Mesendoderm (in vitro differentiated cells): ENCODE measurements around the gene ZFP28.

Experiments used
- DNase-seq: peaks from one replicate; pipeline ENCODE4 v3.0.0; 2013
- H2AK5ac ChIP-seq: 2 replicates; pipeline ENCODE4 v1.6.1; 2013; ENCODE audit warnings: low read length, inconsistent platforms
- H2BK120ac ChIP-seq: 2 replicates; pipeline ENCODE4 v1.6.1; 2013; ENCODE audit warnings: low read depth, mild to moderate bottlenecking, low read length, moderate library complexity, mixed read lengths
- H2BK15ac ChIP-seq: replicated peaks from 2 replicates; pipeline ENCODE4 v1.6.1; 2013; ENCODE audit warnings: low read depth, mild to moderate bottlenecking, moderate library complexity
- H2BK5ac ChIP-seq: 2 replicates; pipeline ENCODE4 v1.6.1; 2013; ENCODE audit warnings: low read length, inconsistent platforms
- H3K18ac ChIP-seq: 2 replicates; pipeline ENCODE4 v1.6.1; 2013; ENCODE audit warnings: mild to moderate bottlenecking, low read length, mixed read lengths
- H3K23ac ChIP-seq: one replicate; pipeline ENCODE4 v1.6.1; 2013; ENCODE audit warnings: low read length
- H3K27ac ChIP-seq: 2 replicates; pipeline ENCODE4 v1.5.1; 2013; ENCODE audit warnings: low read depth, mild to moderate bottlenecking, inconsistent platforms, low read length, moderate library complexity
- H3K27me3 ChIP-seq: 2 replicates; pipeline ENCODE4 v1.6.1; 2013; ENCODE audit warnings: low read length, control low read depth, mild to moderate bottlenecking, inconsistent platforms; ENCODE audit not compliant: insufficient read depth, poor library complexity
- H3K36me3 ChIP-seq: 2 replicates; pipeline ENCODE4 v1.6.1; 2013; ENCODE audit warnings: low read length, inconsistent platforms; ENCODE audit not compliant: control insufficient read depth, insufficient read depth
- H3K4ac ChIP-seq: one replicate; pipeline ENCODE4 v1.6.1; 2013; ENCODE audit warnings: low read depth, mild to moderate bottlenecking, low read length, moderate library complexity
- H3K4me1 ChIP-seq: 2 replicates; pipeline ENCODE4 v1.6.1; 2013; ENCODE audit warnings: low read depth, low read length, inconsistent platforms; ENCODE audit not compliant: control insufficient read depth
- H3K4me2 ChIP-seq: 2 replicates; pipeline ENCODE4 v1.6.1; 2013; ENCODE audit warnings: low read length
- H3K4me3 ChIP-seq: 2 replicates; pipeline ENCODE4 v1.5.1; 2013; ENCODE audit warnings: mild to moderate bottlenecking, low read length
- H3K56ac ChIP-seq: one replicate; pipeline ENCODE4 v1.6.1; 2013; ENCODE audit warnings: low read length
- H3K79me1 ChIP-seq: 2 replicates; pipeline ENCODE4 v1.6.1; 2013; ENCODE audit warnings: low read length, inconsistent platforms
- H3K79me2 ChIP-seq: 2 replicates; pipeline ENCODE4 v1.6.1; 2013; ENCODE audit warnings: mild to moderate bottlenecking, low read length; ENCODE audit not compliant: control insufficient read depth, insufficient read depth
- H3K9ac ChIP-seq: 2 replicates; pipeline ENCODE4 v1.6.1; 2013; ENCODE audit warnings: low read length, inconsistent platforms
- H4K5ac ChIP-seq: one replicate; pipeline ENCODE4 v1.6.1; 2013; ENCODE audit warnings: low read length
- H4K8ac ChIP-seq: one replicate; pipeline ENCODE4 v1.6.1; 2013; ENCODE audit warnings: low read depth, mild to moderate bottlenecking, control low read depth, low read length, moderate library complexity
- WGBS: extraction: QIAGEN DNeasy Blood & Tissue Kit; methylation state at CpG from one replicate; pipeline ENCODE4 v1.1.7; 2013; ENCODE audit warnings: low lambda C conversion rate, missing lambda C conversion rate; ENCODE audit not compliant: insufficient coverage; ENCODE audit errors: extremely low coverage; 5-methylcytosine and 5-hydroxymethylcytosine counted together

The ZFP28 gene

DNA sequence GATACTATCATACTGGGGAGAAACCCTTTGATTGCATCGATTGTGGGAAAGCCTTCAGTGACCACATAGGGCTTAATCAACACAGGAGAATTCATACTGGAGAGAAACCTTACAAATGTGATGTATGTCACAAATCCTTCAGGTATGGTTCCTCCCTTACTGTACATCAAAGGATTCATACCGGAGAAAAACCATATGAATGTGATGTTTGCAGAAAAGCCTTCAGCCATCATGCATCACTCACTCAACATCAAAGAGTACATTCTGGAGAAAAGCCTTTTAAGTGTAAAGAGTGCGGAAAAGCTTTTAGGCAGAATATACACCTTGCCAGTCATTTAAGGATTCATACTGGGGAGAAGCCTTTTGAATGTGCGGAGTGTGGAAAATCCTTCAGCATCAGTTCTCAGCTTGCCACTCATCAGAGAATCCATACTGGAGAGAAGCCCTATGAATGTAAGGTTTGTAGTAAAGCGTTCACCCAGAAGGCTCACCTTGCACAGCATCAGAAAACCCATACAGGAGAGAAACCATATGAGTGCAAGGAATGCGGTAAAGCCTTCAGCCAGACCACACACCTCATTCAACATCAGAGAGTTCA lies 15.6 kb downstream of the ZFP28 start:
- Histone ChIP-seq H3K27ac (no peak overlapping the region), H2BK120ac (no peak overlapping the region), H3K23ac (no peak overlapping the region), H3K4me2 (no peak overlapping the region), H3K36me3 (peaks cover 5% of the 10 kb centered on the region), H4K5ac (no peak overlapping the region), H3K79me2 (no peaks in the 10 kb centered on the region), H3K27me3 (no peaks in the 10 kb centered on the region), H3K56ac (no peak overlapping the region), H3K4ac (no peak overlapping the region), H3K4me3 (peak overlapping the region; percentile 17), H3K4me1 (no peaks in the 10 kb centered on the region), H3K79me1 (no peaks in the 10 kb centered on the region), H4K8ac (no peak overlapping the region), H2AK5ac (no peak overlapping the region), H3K18ac (no peak overlapping the region), H3K9ac (no peak overlapping the region), H2BK15ac (no peak overlapping the region), H2BK5ac (no peak overlapping the region)
- WGBS, result no CpG with 5 or more reads among the region's 6 CpGs
- DNase-seq, result peak; percentile 22

DNA sequence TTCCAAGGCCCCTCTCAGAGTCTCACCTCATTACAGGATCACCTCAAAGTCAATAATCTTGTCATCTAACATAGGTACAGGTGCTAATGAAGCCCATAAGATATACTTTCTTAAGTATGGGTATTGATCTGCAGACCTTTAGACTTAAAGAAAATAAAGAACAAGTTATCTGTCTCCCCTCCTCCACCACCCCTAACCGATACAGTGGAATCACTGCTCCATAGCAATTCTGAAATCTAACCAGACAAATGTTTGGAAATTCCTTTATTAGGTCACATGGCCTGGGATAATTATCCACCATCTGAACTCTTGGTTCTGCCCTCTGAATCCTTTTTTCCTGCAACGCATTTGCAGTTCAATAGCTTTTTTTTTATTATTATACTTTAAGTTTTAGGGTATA lies 24.0 kb downstream of the ZFP28 start:
- Histone ChIP-seq H3K23ac (no peak overlapping the region), H2AK5ac (no peak overlapping the region)

DNA sequence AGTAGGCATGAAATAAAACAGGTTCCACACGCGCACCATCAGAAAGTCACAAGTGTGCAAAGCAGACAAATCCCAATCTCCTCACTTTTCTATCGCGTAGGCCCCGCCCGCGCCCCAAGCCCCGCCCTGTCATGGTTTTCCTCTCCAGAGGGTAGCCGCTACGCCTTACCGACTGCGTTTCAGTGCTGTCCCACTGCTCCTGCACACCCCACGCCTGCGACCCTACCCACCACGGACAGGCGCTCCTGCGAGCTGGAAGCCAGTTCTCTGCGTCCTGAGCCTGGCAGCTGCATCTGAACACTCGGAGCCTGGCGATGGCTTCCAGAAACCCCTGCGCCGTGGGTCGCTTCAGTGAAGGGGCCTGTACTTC lies 28.1 kb downstream of the ZFP28 start:
- Histone ChIP-seq H3K4me2 (peak overlapping the region; percentile 69), H3K36me3 (peaks cover 3% of the 10 kb centered on the region), H3K9ac (peak overlapping the region; percentile 84), H2AK5ac (no peak overlapping the region), H2BK120ac (no peak overlapping the region), H2BK5ac (no peak overlapping the region), H4K8ac (no peak overlapping the region), H3K4me1 (peaks cover 3% of the 10 kb centered on the region), H3K4ac (no peak overlapping the region), H3K4me3 (peak overlapping the region; percentile 79), H3K23ac (no peak overlapping the region), H4K5ac (no peak overlapping the region), H2BK15ac (no peak overlapping the region), H3K27ac (peak overlapping the region; percentile 2), H3K79me2 (no peaks in the 10 kb centered on the region), H3K18ac (peak overlapping the region; percentile 41), H3K79me1 (no peaks in the 10 kb centered on the region), H3K27me3 (no peaks in the 10 kb centered on the region), H3K56ac (peak overlapping the region; percentile 90)
- no peak for DNase-seq
- no CpG with 5 or more reads among the region's 23 CpGs for WGBS

More for the DNA sequence above, 24.0 kb downstream of the ZFP28 start:
- Histone ChIP-seq H3K36me3 (no peaks in the 10 kb centered on the region), H3K79me2 (no peaks in the 10 kb centered on the region), H3K18ac (no peak overlapping the region), H4K5ac (no peak overlapping the region), H3K4me2 (no peak overlapping the region), H3K27me3 (no peaks in the 10 kb centered on the region), H3K9ac (no peak overlapping the region), H3K4me3 (no peak overlapping the region), H3K4me1 (no peaks in the 10 kb centered on the region), H3K4ac (no peak overlapping the region), H4K8ac (no peak overlapping the region), H2BK5ac (no peak overlapping the region), H2BK15ac (no peak overlapping the region), H3K27ac (no peak overlapping the region), H3K79me1 (no peaks in the 10 kb centered on the region), H2BK120ac (no peak overlapping the region), H3K56ac (no peak overlapping the region)
- no peak for DNase-seq
- WGBS, result no CpG with 5 or more reads among the region's 2 CpGs

DNA sequence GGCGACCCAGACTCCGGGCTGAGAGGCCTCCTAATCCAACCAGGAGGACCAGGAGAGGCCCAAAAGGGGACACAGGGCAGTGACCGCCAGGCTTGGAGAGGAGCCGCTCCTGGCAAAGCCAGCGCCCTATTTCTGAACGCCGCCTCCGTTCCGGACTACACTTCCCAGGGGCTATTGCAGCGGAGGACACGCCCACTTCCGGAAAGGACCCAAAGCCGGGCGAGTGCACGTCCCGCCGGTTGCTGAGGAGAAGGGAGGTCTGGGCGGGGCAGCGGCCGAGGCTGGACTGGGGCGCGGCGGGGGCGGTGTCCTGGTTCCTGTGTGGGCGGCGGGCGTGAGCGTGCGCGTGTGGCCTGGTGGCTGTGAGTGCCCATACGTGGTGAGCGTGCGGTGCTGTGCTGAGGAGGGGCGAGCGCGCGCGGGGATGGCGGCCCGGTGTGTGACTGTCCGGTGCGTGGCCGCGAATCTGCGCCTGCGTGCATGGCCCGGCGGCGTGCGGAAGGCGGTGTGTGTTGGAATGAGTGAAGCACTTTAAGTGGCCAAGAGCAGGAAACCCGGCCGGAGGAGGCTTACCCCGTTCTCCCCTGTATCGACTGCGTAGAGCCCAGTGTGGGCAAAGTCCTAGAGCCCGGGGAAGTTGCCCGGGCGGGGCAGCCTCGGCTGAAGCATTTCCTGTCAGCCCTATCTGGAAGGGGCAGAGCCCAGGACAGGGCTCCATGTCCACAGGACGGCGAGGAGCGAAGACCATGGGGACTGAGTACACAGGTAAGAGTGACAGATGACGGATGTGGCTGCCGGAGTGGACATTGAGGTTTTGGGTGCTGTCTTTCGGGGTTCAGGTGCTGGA lies 28.7 kb downstream of the ZFP28 start, which contains the start of gene ZNF470:
Gene ZNF470, plus strand, starts transcription at position 195 of the 847 bp plus-strand sequence. CDS start 2,844 bp downstream, outside the sequence.
- Histone ChIP-seq H3K27ac (peak within 1 kb of the TSS; percentile 6), H3K56ac (peak within 1 kb of the TSS; percentile 93)
- WGBS, result no CpG with 5 or more reads among the region's 66 CpGs

DNA sequence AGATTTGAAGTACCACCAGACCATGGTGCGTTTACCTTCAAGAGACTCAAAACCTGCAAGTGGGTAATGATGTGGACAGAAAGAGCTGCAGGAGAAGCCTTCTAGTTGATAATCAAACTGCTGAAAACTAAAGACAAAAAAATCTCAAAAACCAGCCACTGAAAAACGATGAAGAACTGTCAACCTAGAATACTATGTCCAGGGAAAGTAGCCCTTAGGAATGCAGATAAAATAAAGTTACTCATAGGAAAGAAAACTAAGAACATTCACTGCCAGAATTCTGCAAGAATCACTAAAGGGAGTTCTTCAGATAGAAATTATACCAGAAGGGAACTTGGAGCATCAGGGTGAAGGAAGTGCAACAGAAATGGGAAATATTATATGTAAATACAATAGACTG lies 33.8 kb downstream of the ZFP28 start:
- H2BK15ac ChIP-seq, result no peak overlapping the region
- peaks cover 3% of the 10 kb centered on the region for H3K4me1 ChIP-seq
- no peak overlapping the region for H3K23ac ChIP-seq
- no peak overlapping the region for H4K5ac ChIP-seq
- no peak overlapping the region for H2BK120ac ChIP-seq
- no peak overlapping the region for H3K4ac ChIP-seq
- H2BK5ac ChIP-seq, result no peak overlapping the region
- DNase-seq, result no peak
- no CpG with 5 or more reads among the region's 2 CpGs for WGBS
- no peak overlapping the region for H2AK5ac ChIP-seq
- H3K27ac ChIP-seq, result no peak overlapping the region
- no peak overlapping the region for H3K4me2 ChIP-seq
- H3K56ac ChIP-seq, result no peak overlapping the region
- no peaks in the 10 kb centered on the region for H3K79me1 ChIP-seq
- no peak overlapping the region for H3K9ac ChIP-seq
- H3K36me3 ChIP-seq, result peaks cover 3% of the 10 kb centered on the region
- H4K8ac ChIP-seq, result no peak overlapping the region
- no peak overlapping the region for H3K18ac ChIP-seq
- H3K4me3 ChIP-seq, result no peak overlapping the region
- no peaks in the 10 kb centered on the region for H3K79me2 ChIP-seq
- H3K27me3 ChIP-seq, result no peaks in the 10 kb centered on the region

More for the DNA sequence above, 28.7 kb downstream of the ZFP28 start, which contains the start of gene ZNF470:
- no peak within 1 kb of the TSS for H4K8ac ChIP-seq
- no peak within 1 kb of the TSS for H4K5ac ChIP-seq
- no peak within 1 kb of the TSS for H2BK5ac ChIP-seq
- H2BK15ac ChIP-seq, result no peak within 1 kb of the TSS
- H3K4ac ChIP-seq, result no peak within 1 kb of the TSS
- H2AK5ac ChIP-seq, result no peak within 1 kb of the TSS
- peak within 1 kb of the TSS; percentile 82 for H3K4me2 ChIP-seq
- H3K4me3 ChIP-seq, result peak within 1 kb of the TSS; percentile 79
- no peaks in the 10 kb centered on the region for H3K79me2 ChIP-seq
- H3K79me1 ChIP-seq, result no peaks in the 10 kb centered on the region
- peaks cover 3% of the 10 kb centered on the region for H3K4me1 ChIP-seq
- no peak within 1 kb of the TSS for H3K23ac ChIP-seq
- H3K9ac ChIP-seq, result peak within 1 kb of the TSS; percentile 84
- H3K36me3 ChIP-seq, result peaks cover 3% of the 10 kb centered on the region
- no peak within 1 kb of the TSS for H2BK120ac ChIP-seq
- DNase-seq, result peak; percentile 96
- peak within 1 kb of the TSS; percentile 41 for H3K18ac ChIP-seq
- H3K27me3 ChIP-seq, result no peaks in the 10 kb centered on the region
